HL-60 (cell line): Measurements from ENCODE around the gene ENOX2.

Experiments used
- DNase-seq, 2 experiments: peaks; one replicate each; pipeline ENCODE4 v3.0.0-alpha.2; 2010 to 2020; ENCODE audit warnings: low read depth in 1 of 2, low spot score in 1 of 2
- H3K27ac ChIP-seq: fragments of 250-450 bp; sonication (Bioruptor Pico); replicated peaks from 2 replicates; pipeline ENCODE4 v1.5.1; 2020; ENCODE audit warnings: mild to moderate bottlenecking, moderate library complexity
- H3K27me3 ChIP-seq: fragments of 250-450 bp; sonication (Bioruptor Pico); 2 replicates; pipeline ENCODE4 v1.5.1; 2021; ENCODE audit warnings: mild to moderate bottlenecking, moderate library complexity; ENCODE audit not compliant: insufficient read depth, poor library complexity, severe bottlenecking
- H3K4me3 ChIP-seq: replicated peaks from 2 replicates; pipeline ENCODE4 v1.5.1; 2011; ENCODE audit warnings: mild to moderate bottlenecking, control low read depth, low read length; ENCODE audit not compliant: insufficient read depth
- GABPA ChIP-seq: IDR thresholded peaks from 2 replicates; pipeline ENCODE4 v1.6.1; 2012; ENCODE audit warnings: low read depth
- POLR2AphosphoS5 ChIP-seq: IDR thresholded peaks from 2 replicates; pipeline ENCODE4 v1.6.1; 2012; ENCODE audit warnings: low read depth
- SPI1 ChIP-seq: IDR thresholded peaks from 2 replicates; pipeline ENCODE4 v1.6.1; 2012; ENCODE audit warnings: low read depth, mild to moderate bottlenecking, borderline replicate concordance
- TF ChIP-seq, protein P1 (sequence below): IDR thresholded peaks from 2 replicates; pipeline ENCODE4 v1.6.1; 2012; ENCODE audit warnings: low read depth; ENCODE audit not compliant: insufficient replicate concordance
- TF ChIP-seq, protein P2 (sequence below): IDR thresholded peaks from one replicate; pipeline ENCODE4 v1.5.1; 2011; ENCODE audit warnings: low read length, control low read depth, inconsistent platforms; ENCODE audit not compliant: insufficient read depth

Gene ENOX2

DNA sequence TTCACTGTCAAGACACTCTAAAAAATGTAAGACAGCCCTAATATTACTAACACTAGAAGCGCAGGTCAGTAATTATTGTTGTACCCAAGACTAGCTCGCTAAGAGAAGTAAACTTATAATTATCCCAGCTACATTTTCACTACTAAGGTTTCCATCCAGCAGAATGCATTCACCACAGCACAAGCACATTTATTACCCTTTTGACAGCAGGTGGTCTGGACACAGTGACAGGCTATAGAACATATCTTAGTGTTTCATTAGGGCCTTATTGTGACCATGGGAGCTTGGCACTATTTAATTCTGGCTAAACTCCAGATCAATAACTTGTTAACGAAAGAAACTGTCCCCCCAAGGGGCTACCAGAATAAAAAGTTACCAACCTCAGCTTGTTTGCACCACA lies 237.7 kb downstream of the ENOX2 start:
- no peak for DNase-seq
- Histone ChIP-seq H3K27me3 (no peaks in the 10 kb centered on the region), H3K27ac (no peak overlapping the region), H3K4me3 (no peak overlapping the region)
- no peak for TF ChIP-seq SPI1
- TF ChIP-seq GABPA, result no peak
- TF ChIP-seq, protein P1, sequence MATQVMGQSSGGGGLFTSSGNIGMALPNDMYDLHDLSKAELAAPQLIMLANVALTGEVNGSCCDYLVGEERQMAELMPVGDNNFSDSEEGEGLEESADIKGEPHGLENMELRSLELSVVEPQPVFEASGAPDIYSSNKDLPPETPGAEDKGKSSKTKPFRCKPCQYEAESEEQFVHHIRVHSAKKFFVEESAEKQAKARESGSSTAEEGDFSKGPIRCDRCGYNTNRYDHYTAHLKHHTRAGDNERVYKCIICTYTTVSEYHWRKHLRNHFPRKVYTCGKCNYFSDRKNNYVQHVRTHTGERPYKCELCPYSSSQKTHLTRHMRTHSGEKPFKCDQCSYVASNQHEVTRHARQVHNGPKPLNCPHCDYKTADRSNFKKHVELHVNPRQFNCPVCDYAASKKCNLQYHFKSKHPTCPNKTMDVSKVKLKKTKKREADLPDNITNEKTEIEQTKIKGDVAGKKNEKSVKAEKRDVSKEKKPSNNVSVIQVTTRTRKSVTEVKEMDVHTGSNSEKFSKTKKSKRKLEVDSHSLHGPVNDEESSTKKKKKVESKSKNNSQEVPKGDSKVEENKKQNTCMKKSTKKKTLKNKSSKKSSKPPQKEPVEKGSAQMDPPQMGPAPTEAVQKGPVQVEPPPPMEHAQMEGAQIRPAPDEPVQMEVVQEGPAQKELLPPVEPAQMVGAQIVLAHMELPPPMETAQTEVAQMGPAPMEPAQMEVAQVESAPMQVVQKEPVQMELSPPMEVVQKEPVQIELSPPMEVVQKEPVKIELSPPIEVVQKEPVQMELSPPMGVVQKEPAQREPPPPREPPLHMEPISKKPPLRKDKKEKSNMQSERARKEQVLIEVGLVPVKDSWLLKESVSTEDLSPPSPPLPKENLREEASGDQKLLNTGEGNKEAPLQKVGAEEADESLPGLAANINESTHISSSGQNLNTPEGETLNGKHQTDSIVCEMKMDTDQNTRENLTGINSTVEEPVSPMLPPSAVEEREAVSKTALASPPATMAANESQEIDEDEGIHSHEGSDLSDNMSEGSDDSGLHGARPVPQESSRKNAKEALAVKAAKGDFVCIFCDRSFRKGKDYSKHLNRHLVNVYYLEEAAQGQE, result no peak
- TF ChIP-seq POLR2AphosphoS5, result no peak
- TF ChIP-seq, protein P2, sequence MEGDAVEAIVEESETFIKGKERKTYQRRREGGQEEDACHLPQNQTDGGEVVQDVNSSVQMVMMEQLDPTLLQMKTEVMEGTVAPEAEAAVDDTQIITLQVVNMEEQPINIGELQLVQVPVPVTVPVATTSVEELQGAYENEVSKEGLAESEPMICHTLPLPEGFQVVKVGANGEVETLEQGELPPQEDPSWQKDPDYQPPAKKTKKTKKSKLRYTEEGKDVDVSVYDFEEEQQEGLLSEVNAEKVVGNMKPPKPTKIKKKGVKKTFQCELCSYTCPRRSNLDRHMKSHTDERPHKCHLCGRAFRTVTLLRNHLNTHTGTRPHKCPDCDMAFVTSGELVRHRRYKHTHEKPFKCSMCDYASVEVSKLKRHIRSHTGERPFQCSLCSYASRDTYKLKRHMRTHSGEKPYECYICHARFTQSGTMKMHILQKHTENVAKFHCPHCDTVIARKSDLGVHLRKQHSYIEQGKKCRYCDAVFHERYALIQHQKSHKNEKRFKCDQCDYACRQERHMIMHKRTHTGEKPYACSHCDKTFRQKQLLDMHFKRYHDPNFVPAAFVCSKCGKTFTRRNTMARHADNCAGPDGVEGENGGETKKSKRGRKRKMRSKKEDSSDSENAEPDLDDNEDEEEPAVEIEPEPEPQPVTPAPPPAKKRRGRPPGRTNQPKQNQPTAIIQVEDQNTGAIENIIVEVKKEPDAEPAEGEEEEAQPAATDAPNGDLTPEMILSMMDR, result no peak

DNA sequence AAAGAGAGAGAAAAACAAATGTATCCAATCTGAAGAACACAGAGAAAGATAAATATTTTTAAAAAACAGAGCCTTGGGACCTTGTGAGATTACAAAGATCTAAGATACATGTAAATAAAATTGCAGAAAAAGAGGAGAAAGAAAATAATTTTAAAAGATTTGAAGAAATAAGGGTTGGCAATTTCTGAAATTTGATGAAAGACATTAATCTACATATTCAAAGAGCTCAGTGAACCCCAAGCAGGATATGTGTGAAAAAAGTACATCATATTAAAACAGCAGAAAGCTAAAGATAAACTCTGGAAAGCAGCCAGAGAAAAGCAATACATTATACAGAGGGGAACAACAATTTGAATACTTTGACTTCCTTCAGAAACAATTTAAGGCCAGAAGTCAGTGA lies 244.7 kb downstream of the ENOX2 start:
- Histone ChIP-seq H3K27me3 (no peaks in the 10 kb centered on the region), H3K4me3 (no peak overlapping the region), H3K27ac (no peak overlapping the region)
- DNase-seq, result no peak
- TF ChIP-seq GABPA, result no peak
- no peak for TF ChIP-seq POLR2AphosphoS5
- TF ChIP-seq, protein P1, result no peak
- TF ChIP-seq, protein P2, result no peak
- no peak for TF ChIP-seq SPI1

DNA sequence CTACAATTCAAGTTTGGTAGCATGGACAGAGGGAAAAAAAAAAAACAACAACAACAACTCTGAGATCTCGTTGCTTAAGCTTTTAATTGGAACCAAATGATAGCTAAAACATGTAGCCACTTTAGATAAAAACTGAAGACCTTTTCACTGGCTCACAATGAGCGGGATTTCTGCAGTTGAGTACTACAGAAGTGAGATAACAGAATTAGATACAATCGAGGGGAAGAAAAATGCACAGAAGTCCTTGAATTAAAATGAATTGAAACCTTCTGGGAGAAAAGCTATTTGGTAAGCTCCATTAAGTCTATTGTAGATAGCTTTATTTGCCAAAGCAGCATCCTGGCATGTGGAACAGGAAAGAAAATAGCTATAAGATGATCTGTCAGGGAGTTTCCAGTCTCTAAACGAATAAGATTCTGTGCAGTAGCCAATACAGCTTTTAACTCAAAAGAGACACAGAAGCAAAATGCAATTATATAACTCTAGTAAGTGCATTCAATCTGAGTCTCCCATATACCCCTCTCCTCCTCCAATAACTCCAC lies 248.5 kb downstream of the ENOX2 start:
- TF ChIP-seq GABPA, result no peak
- no peak for TF ChIP-seq SPI1
- TF ChIP-seq, protein P2, result no peak
- TF ChIP-seq, protein P1, result no peak
- TF ChIP-seq POLR2AphosphoS5, result no peak
- Histone ChIP-seq H3K4me3 (no peak overlapping the region), H3K27ac (no peak overlapping the region), H3K27me3 (no peaks in the 10 kb centered on the region)
- no peak for DNase-seq
